ENCODE results near the gene AHRR. TPM values are rescaled to one million over a fixed set of nuclear protein-coding genes. Genes with fewer than 3 reads are reported as not detected.

Gene AHRR
- total RNA-seq, 2 donors from 2014 or later = 1.9 to 17.7 TPM

GRCh38 chr5:376799-377325, 55.3 kb downstream of the AHRR start:
- H3K36me3 ChIP-seq = no peaks in the 10 kb centered on the region
- H3K9me3 ChIP-seq = no peaks in the 10 kb centered on the region
- WGBS = 94% methylated on average over 12 of the region's 12 CpGs
- DNase-seq (ENCODE audit: low spot score) = peak; percentile 1
- H3K27ac ChIP-seq = no peak overlapping the region
- H3K4me1 ChIP-seq (replicated peaks) = no peaks in the 10 kb centered on the region
- intact Hi-C loops (cut with DNase I) = no loop called here
- no peak for TF ChIP-seq CTCF (IDR thresholded peaks at IDR 0.05)
- H3K27me3 ChIP-seq (replicated peaks; ENCODE audit: insufficient read depth) = peaks cover 4% of the 10 kb centered on the region
- H3K4me3 ChIP-seq = no peak overlapping the region

DNA sequence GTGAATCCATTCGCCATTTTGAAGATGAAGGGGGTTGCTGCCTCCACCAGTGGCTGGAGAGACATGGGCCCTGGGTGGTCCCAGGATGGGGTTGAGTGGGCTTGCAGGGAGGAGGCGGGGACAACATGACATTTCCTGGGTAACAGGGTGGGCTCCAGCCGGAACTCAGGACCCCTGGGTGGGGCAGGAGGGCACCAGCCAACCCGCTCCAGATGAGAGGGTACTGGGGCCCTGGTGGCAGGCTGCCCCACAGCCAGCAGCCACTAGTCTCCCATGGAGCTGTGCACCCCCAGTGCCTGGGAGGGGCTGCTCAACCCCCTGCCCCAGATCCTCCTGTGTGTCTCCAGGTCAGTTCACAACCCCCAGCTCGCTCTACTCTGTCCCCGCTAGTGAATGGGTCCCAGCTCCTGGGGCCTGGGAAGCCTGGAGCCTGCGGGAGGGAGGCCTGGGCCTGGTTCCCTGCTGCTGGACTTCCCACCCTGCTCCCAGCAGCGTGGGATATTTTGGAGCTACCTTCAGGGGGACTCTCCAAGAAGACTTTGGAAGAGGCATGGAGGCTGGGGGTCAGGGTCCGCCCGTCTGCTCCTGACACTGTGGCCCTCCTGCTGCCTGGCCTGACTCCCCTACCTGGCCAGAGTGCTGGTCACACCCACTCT, 55.9 kb downstream of the AHRR start:
- TF ChIP-seq POLR2A (IDR thresholded peaks at IDR 0.05) = no peak
- TF ChIP-seq CTCF (IDR thresholded peaks at IDR 0.05) = no peak
- TF ChIP-seq POLR2AphosphoS5 (IDR thresholded peaks at IDR 0.05) = no peak
- H3K4me3 ChIP-seq = no peak overlapping the region
- WGBS = 95% methylated on average over 6 of the region's 10 CpGs
- no peak overlapping the region for H3K27ac ChIP-seq
- H3K9me3 ChIP-seq = no peaks in the 10 kb centered on the region
- intact Hi-C loops (cut with DNase I) = no loop called here
- H3K4me1 ChIP-seq (replicated peaks) = no peaks in the 10 kb centered on the region
- no peaks in the 10 kb centered on the region for H3K36me3 ChIP-seq
- peaks cover 4% of the 10 kb centered on the region for H3K27me3 ChIP-seq (replicated peaks; ENCODE audit: insufficient read depth)
- peak; percentile 2 for DNase-seq (ENCODE audit: low spot score)

- no peaks in the 10 kb centered on the region for H3K4me1 ChIP-seq (replicated peaks)
- no peak for DNase-seq (ENCODE audit: low spot score)
- no peak overlapping the region for H3K4me3 ChIP-seq
- H3K27ac ChIP-seq = no peak overlapping the region
- 70% methylated on average over 8 of the region's 8 CpGs for WGBS
- H3K36me3 ChIP-seq = no peaks in the 10 kb centered on the region
- peaks cover 4% of the 10 kb centered on the region for H3K27me3 ChIP-seq (replicated peaks; ENCODE audit: insufficient read depth)
- intact Hi-C loops (cut with DNase I) = no loop called here
- TF ChIP-seq POLR2A (IDR thresholded peaks at IDR 0.05) = no peak
- no peaks in the 10 kb centered on the region for H3K9me3 ChIP-seq
Measured at GRCh38 chr5:378301-378891, 56.9 kb downstream of the AHRR start.

DNA sequence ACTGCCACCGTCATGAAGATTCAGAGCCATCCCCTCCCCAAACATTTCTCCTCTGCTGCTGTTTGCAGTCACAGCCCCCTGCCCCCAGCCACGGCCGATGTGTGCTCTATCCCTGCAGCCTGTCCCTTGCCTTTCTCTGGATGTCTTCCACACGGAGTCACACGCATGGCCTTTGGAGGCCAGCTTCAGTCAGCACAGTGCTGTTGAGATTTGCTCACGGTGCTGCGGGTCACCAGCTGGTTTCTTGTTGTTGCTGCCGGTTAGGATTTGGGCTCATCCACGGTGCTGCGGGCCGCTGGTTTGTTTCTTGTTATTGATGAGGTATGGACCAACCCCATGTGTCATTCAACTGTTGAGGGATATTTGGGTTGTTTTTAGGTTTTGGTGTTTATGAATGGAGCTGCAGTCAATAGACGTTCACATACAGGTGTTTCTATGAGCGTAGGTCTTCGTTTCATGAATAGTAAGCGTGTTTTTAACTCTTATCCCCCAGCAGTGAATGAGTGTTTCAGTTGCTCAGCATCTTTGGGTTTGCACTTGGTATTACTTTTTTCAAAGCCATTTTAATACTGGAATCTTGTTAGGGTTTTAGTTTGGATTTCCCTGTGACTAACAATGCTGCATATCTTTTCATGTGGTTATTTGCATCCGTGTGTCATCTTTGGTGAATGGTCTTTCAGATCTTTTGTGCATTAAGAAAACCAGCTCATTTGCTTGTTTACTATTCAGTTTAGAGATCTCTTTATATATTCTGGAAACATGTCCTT, 57.6 kb downstream of the AHRR start:
- no peak for TF ChIP-seq POLR2AphosphoS5 (IDR thresholded peaks at IDR 0.05)
- TF ChIP-seq POLR2A (IDR thresholded peaks at IDR 0.05) = no peak
- TF ChIP-seq CTCF (IDR thresholded peaks at IDR 0.05) = no peak
- intact Hi-C loops (cut with DNase I) = no loop called here
- Histone ChIP-seq H3K27me3 (replicated peaks; ENCODE audit: insufficient read depth) (peaks cover 4% of the 10 kb centered on the region), H3K27ac (no peak overlapping the region), H3K4me3 (no peak overlapping the region), H3K4me1 (replicated peaks) (no peaks in the 10 kb centered on the region), H3K9me3 (no peaks in the 10 kb centered on the region), H3K36me3 (no peaks in the 10 kb centered on the region)
- peak; percentile 1 for DNase-seq (ENCODE audit: low spot score)
- WGBS = 91% methylated on average over 16 of the region's 16 CpGs

DNA sequence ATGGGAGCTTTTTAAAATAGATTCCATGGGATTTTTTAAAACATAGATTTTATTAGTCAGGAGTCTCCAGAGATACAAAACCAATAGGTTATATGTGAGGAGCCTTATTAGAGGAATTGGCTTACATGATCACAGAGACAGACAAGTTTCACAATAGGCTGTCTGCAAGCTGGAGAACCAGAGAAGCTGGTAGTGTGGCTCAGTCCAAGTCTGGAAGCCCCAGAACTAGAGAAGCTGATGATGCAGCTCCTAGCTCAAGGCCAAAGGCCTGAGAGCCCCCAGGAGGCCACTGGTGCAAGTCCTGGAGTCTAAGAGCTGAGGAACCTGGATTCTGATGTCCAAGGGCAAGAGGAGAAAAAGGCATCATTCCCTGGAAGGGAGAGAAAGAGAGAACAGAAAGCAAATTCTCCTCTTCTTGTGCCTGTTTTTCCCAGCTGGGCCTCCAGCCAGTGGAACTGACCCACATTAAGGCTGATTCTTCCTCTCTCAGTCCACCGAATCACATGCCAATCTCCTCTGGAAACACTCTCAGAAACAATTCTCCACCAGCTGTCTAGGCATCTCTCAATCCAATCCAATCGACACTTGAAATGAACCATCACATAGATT, 59.3 kb downstream of the AHRR start:
- DNase-seq (ENCODE audit: low spot score) = peak; percentile 1
- TF ChIP-seq CTCF (IDR thresholded peaks at IDR 0.05) = no peak
- Histone ChIP-seq H3K9me3 (no peaks in the 10 kb centered on the region), H3K36me3 (no peaks in the 10 kb centered on the region), H3K27ac (no peak overlapping the region), H3K4me3 (no peak overlapping the region), H3K4me1 (replicated peaks) (no peaks in the 10 kb centered on the region), H3K27me3 (replicated peaks; ENCODE audit: insufficient read depth) (no peaks in the 10 kb centered on the region)
- intact Hi-C loops (cut with DNase I) = no loop called here
- WGBS = 94% methylated on average over 2 of the region's 2 CpGs
